IMR-90 (cell line): ENCODE measurements around the gene SLC38A1. TPM values are rescaled to one million over a fixed set of nuclear protein-coding genes. Genes with fewer than 3 reads are reported as not detected.

Experiments
- ATAC-seq: fragments of 200-7000 bp; cut with Tn5 transposase; 2 replicates; pipeline ENCODE4 v1.9.1; 2020; ENCODE audit warnings: low read depth, mild to moderate bottlenecking, moderate library complexity
- BruUV-seq: library from RNA; stranded (reverse); fragments of 400-500 nt; replicated peaks from 2 replicates; lab custom pipeline; 2021; lab: Mats Ljungman, UMichigan
- CTCF ChIA-PET: fragments of 300-600 bp; formaldehyde crosslinking; extraction: SDS; loops from one replicate; lab custom pipeline; 2021; ENCODE audit warnings: antibody characterized with exemption; lab: Yijun Ruan, JAX
- POLR2A ChIA-PET: fragments of 300-600 bp; sonication (Branson Sonifier 250); formaldehyde crosslinking; loops from one replicate; lab custom pipeline; 2022; ENCODE audit warnings: antibody characterized with exemption; ENCODE audit not compliant: unreplicated experiment; lab: Charles Lee
- DNase-seq: peaks from one replicate; pipeline ENCODE4 v3.0.0; 2013
- H2AFZ ChIP-seq: replicated peaks from 2 replicates; pipeline ENCODE3; 2013; ENCODE audit warnings: low read length, mild to moderate bottlenecking; ENCODE audit not compliant: poor library complexity
- H2AK5ac ChIP-seq: 2 replicates; pipeline ENCODE4 v1.6.1; 2013; ENCODE audit warnings: low read depth, low read length, inconsistent platforms
- H2AK9ac ChIP-seq: replicated peaks from 2 replicates; pipeline ENCODE3; 2013; ENCODE audit warnings: mild to moderate bottlenecking, low read depth, low read length, moderate library complexity; ENCODE audit not compliant: poor library complexity
- H2BK120ac ChIP-seq: 2 replicates; pipeline ENCODE4 v1.6.1; 2013; ENCODE audit warnings: low read depth, low read length, inconsistent platforms
- H2BK15ac ChIP-seq: 3 replicates; pipeline ENCODE4 v1.6.1; 2013; ENCODE audit warnings: low read depth, low read length, inconsistent platforms
- H2BK20ac ChIP-seq: 2 replicates; pipeline ENCODE4 v1.6.1; 2013; ENCODE audit warnings: low read depth, mild to moderate bottlenecking, inconsistent platforms, low read length, moderate library complexity
- H2BK5ac ChIP-seq: 2 replicates; pipeline ENCODE4 v1.6.1; 2013; ENCODE audit warnings: mild to moderate bottlenecking, low read depth, low read length, inconsistent platforms; ENCODE audit not compliant: poor library complexity, severe bottlenecking
- H3K14ac ChIP-seq: replicated peaks from 2 replicates; pipeline ENCODE4 v1.6.1; 2013; ENCODE audit warnings: low read depth, low read length, inconsistent platforms
- H3K18ac ChIP-seq: 2 replicates; pipeline ENCODE4 v1.6.1; 2013; ENCODE audit warnings: low read depth, low read length, control low read depth
- H3K23ac ChIP-seq: 2 replicates; pipeline ENCODE4 v1.6.1; 2013; ENCODE audit warnings: low read depth, low read length, inconsistent platforms
- H3K27ac ChIP-seq: 2 replicates; pipeline ENCODE4 v1.5.1; 2013; ENCODE audit warnings: mild to moderate bottlenecking, control low read depth, low read length; ENCODE audit not compliant: insufficient read depth
- H3K27me3 ChIP-seq: 2 replicates; pipeline ENCODE4 v1.6.1; 2013; ENCODE audit warnings: low read length; ENCODE audit not compliant: control insufficient read depth, insufficient read depth
- H3K36me3 ChIP-seq: 2 replicates; pipeline ENCODE4 v1.6.1; 2013; ENCODE audit warnings: low read length, mixed read lengths; ENCODE audit not compliant: control insufficient read depth, insufficient read depth
- H3K4ac ChIP-seq: 2 replicates; pipeline ENCODE4 v1.6.1; 2013; ENCODE audit warnings: low read depth, low read length, inconsistent platforms
- H3K4me1 ChIP-seq: 2 replicates; pipeline ENCODE4 v1.6.1; 2013; ENCODE audit warnings: low read length, mixed read lengths; ENCODE audit not compliant: control insufficient read depth, insufficient read depth
- H3K4me2 ChIP-seq: 2 replicates; pipeline ENCODE4 v1.6.1; 2013; ENCODE audit warnings: low read depth, mild to moderate bottlenecking, control low read depth, low read length, moderate library complexity
- H3K4me3 ChIP-seq: 2 replicates; pipeline ENCODE4 v1.5.1; 2013; ENCODE audit warnings: low read depth, mild to moderate bottlenecking, control low read depth, low read length, moderate library complexity; ENCODE audit not compliant: insufficient read depth
- H3K56ac ChIP-seq: 2 replicates; pipeline ENCODE4 v1.6.1; 2013; ENCODE audit warnings: low read length, inconsistent platforms; ENCODE audit not compliant: insufficient read depth; ENCODE audit errors: extremely low read depth
- H3K79me1 ChIP-seq, 2 experiments: 2 replicates each; pipeline ENCODE4 v1.6.1; 2013; ENCODE audit warnings: low read length in 2 of 2, inconsistent platforms in 1 of 2, low read depth in 1 of 2
- H3K9ac ChIP-seq: 2 replicates; pipeline ENCODE4 v1.6.1; 2013; ENCODE audit warnings: low read depth, low read length, control low read depth
- H3K9me1 ChIP-seq: 2 replicates; pipeline ENCODE4 v1.6.1; 2013; ENCODE audit warnings: low read length, inconsistent platforms; ENCODE audit not compliant: insufficient read depth
- H3K9me3 ChIP-seq: 2 replicates; pipeline ENCODE4 v1.6.1; 2013; ENCODE audit warnings: low read length; ENCODE audit not compliant: control insufficient read depth, insufficient read depth
- H4K20me1 ChIP-seq: 2 replicates; pipeline ENCODE4 v1.6.1; 2013; ENCODE audit warnings: low read length, inconsistent platforms; ENCODE audit not compliant: insufficient read depth
- H4K5ac ChIP-seq: 2 replicates; pipeline ENCODE4 v1.6.1; 2013; ENCODE audit warnings: mild to moderate bottlenecking, low read depth, low read length, control low read depth
- H4K8ac ChIP-seq, 2 experiments: 2 replicates each; pipeline ENCODE4 v1.6.1; 2013; ENCODE audit warnings: low read depth in 2 of 2, low read length in 2 of 2, control low read depth in 1 of 2, inconsistent platforms in 1 of 2
- H4K91ac ChIP-seq: 2 replicates; pipeline ENCODE4 v1.6.1; 2013; ENCODE audit warnings: low read depth, low read length, inconsistent platforms; ENCODE audit not compliant: insufficient read depth
- BHLHE40 ChIP-seq: fragments of 150-350 bp; IDR thresholded peaks from 2 replicates; pipeline ENCODE4 v1.6.1; 2016; ENCODE audit warnings: mild to moderate bottlenecking, low read depth, low read length
- CEBPB ChIP-seq: IDR thresholded peaks from 2 replicates; pipeline ENCODE4 v1.6.1; 2012; ENCODE audit warnings: low read depth, low read length, improper control_type of control experiment
- CHD1 ChIP-seq: IDR thresholded peaks from 2 replicates; pipeline ENCODE4 v1.6.1; 2012; ENCODE audit warnings: low read depth, low read length, improper control_type of control experiment
- MAFK ChIP-seq: IDR thresholded peaks from 2 replicates; pipeline ENCODE4 v1.6.1; 2012; ENCODE audit warnings: low read depth, low read length, improper control_type of control experiment
- MAZ ChIP-seq: IDR thresholded peaks from 2 replicates; pipeline ENCODE4 v1.6.1; 2012; ENCODE audit warnings: low read depth, mild to moderate bottlenecking, low read length, improper control_type of control experiment, moderate library complexity, borderline replicate concordance
- MXI1 ChIP-seq: IDR thresholded peaks from 2 replicates; pipeline ENCODE4 v1.6.1; 2012; ENCODE audit warnings: low read depth, mild to moderate bottlenecking, low read length, moderate library complexity, borderline replicate concordance
- NFE2L2 ChIP-seq: fragments of 150-350 bp; IDR thresholded peaks from 2 replicates; pipeline ENCODE4 v1.6.1; 2016; ENCODE audit warnings: low read depth, mild to moderate bottlenecking, low read length
- POLR2A ChIP-seq: IDR thresholded peaks from 2 replicates; pipeline ENCODE4 v1.6.1; 2012; ENCODE audit warnings: mild to moderate bottlenecking, low read depth, low read length
- RAD21 ChIP-seq: IDR thresholded peaks from 2 replicates; pipeline ENCODE4 v1.6.1; 2012; ENCODE audit warnings: low read length, improper control_type of control experiment
- RCOR1 ChIP-seq: IDR thresholded peaks from 2 replicates; pipeline ENCODE4 v1.6.1; 2012; ENCODE audit warnings: mild to moderate bottlenecking, low read length, improper control_type of control experiment; ENCODE audit not compliant: insufficient replicate concordance
- WGBS, 2 experiments: methylation state at CpG; one replicate each; pipeline versions ENCODE4 v1.1.5 to v1.1.7; 2013; ENCODE audit warnings: missing lambda C conversion rate in 2 of 2; ENCODE audit not compliant: insufficient read length in 1 of 2; ENCODE audit errors: extremely low coverage in 2 of 2; 5-methylcytosine and 5-hydroxymethylcytosine counted together
- dilution Hi-C: fragments of 300-500 bp; cut with HindIII; formaldehyde crosslinking; loops from one replicate; pipeline ENCODE4 v1.14.3; 2018; ENCODE audit warnings: low sequenced_read_pairs; ENCODE audit not compliant: unreplicated experiment
- in situ Hi-C: fragments of 300-500 bp; cut with MboI; formaldehyde crosslinking; loops from 3 replicates; pipeline ENCODE4 v1.14.3; 2019; ENCODE audit warnings: low sequenced_read_pairs, inconsistent platforms, mixed read lengths
- intact Hi-C: fragments of 100-400 bp; cut with micrococcal nuclease; formaldehyde crosslinking; loops from 2 replicates; pipeline ENCODE4 v1.10.0; 2022
- polyA plus RNA-seq, 3 experiments: library from polyadenylated mRNA; depleted of rRNA; stranded (reverse); fragments of >200 nt; gene quantifications; 2 replicates each; pipeline ENCODE4 v1.2.3, GENCODE V29; 2012; ENCODE audit warnings: low replicate concordance in 1 of 3
- total RNA-seq: library from RNA; depleted of rRNA; stranded (reverse); fragments of >200 nt; gene quantifications from 2 replicates; pipeline ENCODE4 v1.2.3, GENCODE V29; 2012
- TF ChIP-seq, protein P1 (sequence below): fragments of 150-350 bp; IDR thresholded peaks from 2 replicates; pipeline ENCODE4 v1.6.1; 2017; ENCODE audit warnings: mild to moderate bottlenecking, antibody characterized with exemption, low read length, low read depth

SLC38A1 gene
- total and polyA plus RNA-seq, 2 of the 4 experiments (the other 2 are of a cell fraction), result 22.8 to 61.5 TPM

DNA sequence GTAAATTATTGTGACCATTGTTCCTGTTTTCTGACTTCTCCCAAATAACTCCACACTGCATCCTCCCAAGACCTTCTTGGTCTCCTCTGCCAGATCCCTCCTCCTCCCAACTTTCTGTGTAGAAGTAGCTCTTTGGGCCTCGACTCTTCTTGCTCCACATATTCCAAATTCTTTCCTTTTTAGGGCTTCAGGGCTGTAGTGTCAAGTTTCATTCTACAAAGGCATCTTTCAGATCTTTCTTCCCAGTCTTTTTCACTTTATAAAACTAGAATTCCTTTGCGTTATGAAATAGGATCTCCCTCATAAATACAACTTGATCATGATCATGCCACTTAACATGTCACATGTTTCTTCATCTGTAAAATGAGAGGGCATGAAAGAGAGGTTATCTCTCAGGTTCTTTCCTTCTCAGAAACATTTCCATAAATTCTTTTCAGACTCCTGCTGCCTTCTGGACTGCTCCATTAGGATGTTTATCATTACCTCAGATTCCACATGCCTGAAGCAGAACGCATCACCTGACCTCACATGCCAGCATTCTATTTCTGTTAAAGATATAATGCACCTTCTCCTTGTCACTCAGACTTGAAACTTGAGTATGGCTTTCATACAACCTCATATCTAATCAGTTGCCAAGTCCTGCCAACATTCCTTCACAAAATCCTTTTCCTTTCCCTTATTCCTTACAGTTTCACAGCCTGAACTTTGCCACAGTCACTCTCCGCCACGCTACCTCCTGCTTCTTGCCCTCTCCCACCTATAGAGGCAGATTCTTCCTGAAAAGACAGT is 8.5 kb downstream of the SLC38A1 start:
- Histone ChIP-seq H2BK120ac (peak overlapping the region; percentile 91), H3K9me3 (no peaks in the 10 kb centered on the region), H2BK20ac (peak overlapping the region; percentile 65), H3K56ac (peak overlapping the region; percentile 90), H2AFZ (no peak overlapping the region), H4K91ac (peak overlapping the region; percentile 89), H3K9me1 (peaks cover 21% of the 10 kb centered on the region), H3K9ac (peak overlapping the region; percentile 76), H2BK5ac (peak overlapping the region; percentile 98), H3K27me3 (no peaks in the 10 kb centered on the region), H2BK15ac (peak overlapping the region; percentile 67; the same call in 2 of the 3 replicates), H3K4me1 (peaks cover 26% of the 10 kb centered on the region), H2AK9ac (peak overlapping the region; percentile 43), H3K4me3 (peak overlapping the region; percentile 2; the same call in 1 of the 2 replicates), H4K8ac (peak overlapping the region; percentile 80 to 82), H3K18ac (peak overlapping the region; percentile 97), H3K14ac (peak overlapping the region; percentile 86), H2AK5ac (peak overlapping the region; percentile 92), H3K79me1 (peaks cover 16 to 69% of the 10 kb centered on the region in 2 experiments), H3K23ac (peak overlapping the region; percentile 96), H3K4ac (peak overlapping the region; percentile 90), H4K5ac (peak overlapping the region; percentile 95), H3K4me2 (peak overlapping the region; percentile 91), H3K36me3 (peaks cover 2% of the 10 kb centered on the region; the same call in 1 of the 2 replicates), H4K20me1 (peaks cover 73% of the 10 kb centered on the region), H3K27ac (peak overlapping the region; percentile 98)
- BruUV-seq, result no TSS peak
- in situ Hi-C loops, result no loop called here
- no peak for TF ChIP-seq MXI1
- no peak for TF ChIP-seq CEBPB
- no peak for TF ChIP-seq CHD1
- no peak for TF ChIP-seq RAD21
- no peak for TF ChIP-seq POLR2A
- TF ChIP-seq, protein P1, sequence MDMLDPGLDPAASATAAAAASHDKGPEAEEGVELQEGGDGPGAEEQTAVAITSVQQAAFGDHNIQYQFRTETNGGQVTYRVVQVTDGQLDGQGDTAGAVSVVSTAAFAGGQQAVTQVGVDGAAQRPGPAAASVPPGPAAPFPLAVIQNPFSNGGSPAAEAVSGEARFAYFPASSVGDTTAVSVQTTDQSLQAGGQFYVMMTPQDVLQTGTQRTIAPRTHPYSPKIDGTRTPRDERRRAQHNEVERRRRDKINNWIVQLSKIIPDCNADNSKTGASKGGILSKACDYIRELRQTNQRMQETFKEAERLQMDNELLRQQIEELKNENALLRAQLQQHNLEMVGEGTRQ, result peak; percentile 50; the same call in 1 of the 2 replicates
- TF ChIP-seq RCOR1, result no peak
- no peak for TF ChIP-seq MAZ
- no peak for TF ChIP-seq MAFK
- no peak for TF ChIP-seq NFE2L2
- TF ChIP-seq BHLHE40, result peak; percentile 82; the same call in 1 of the 2 replicates
- ChIA-PET POLR2A (interaction anchor here (1.0 kb wide), 1 partner anchor 9 kb away, joined by 3 read pairs; the partner anchor contains the start of gene SLC38A1), CTCF (interaction anchor here (1.3 kb wide), 1 partner anchor 56 kb away, joined by 3 read pairs; no protein-coding TSS in a partner anchor)
- WGBS, 2 experiments, result 86% methylated on average over 2 of the region's 5 CpGs; no CpG with 5 or more reads in 1 of the 2 experiments
- intact Hi-C loops, result loop anchor here (5.0 to 10.0 kb wide), 3 partner anchors 38 to 674 kb away; no protein-coding TSS in a partner anchor
- dilution Hi-C loops, result no loop called here
- peak; percentile 82 for ATAC-seq
- peak; percentile 70 for DNase-seq
